Measurements from ENCODE around the gene BACH1. TPM values are rescaled to one million over a fixed set of nuclear protein-coding genes. Genes with fewer than 3 reads are reported as not detected.

Gene BACH1
- total RNA-seq, 1 donor from 2014 or later, result 93.1 TPM

DNA sequence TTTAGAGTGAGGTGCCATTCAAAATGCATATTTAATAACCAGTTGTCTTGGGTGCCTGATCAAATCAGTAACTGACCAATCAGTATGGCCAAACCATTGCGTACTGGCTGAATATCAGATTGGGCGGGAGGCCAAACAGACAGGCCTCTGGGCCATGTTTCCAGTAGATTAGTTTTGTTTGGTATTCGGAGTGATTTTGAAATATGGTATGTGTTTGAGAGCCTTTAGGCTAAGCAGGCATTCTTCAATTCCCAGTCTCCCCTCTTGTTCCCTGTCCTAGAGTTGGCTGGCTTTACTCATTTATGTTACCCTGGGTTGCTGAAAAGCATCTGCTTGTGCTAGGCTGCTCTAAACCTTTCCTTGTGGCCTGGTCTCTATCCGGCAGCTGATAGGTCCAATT, 80.1 kb downstream of the BACH1 start:
- Histone ChIP-seq H3K9ac (ENCODE audit: low read length) (no peak overlapping the region), H3K27ac (ENCODE audit: low read depth, low read length) (no peak overlapping the region), H3K4me3 (ENCODE audit: insufficient read depth, low read depth, low read length) (no peak overlapping the region), H3K4me2 (ENCODE audit: low read length) (no peak overlapping the region), H3K27me3 (ENCODE audit: insufficient read depth, low read length) (no peaks in the 10 kb centered on the region), H3K4me1 (ENCODE audit: insufficient read depth, low read length) (peaks cover 13% of the 10 kb centered on the region), H3K36me3 (ENCODE audit: insufficient read depth, low read length) (peaks cover 3% of the 10 kb centered on the region), H2AFZ (ENCODE audit: low read depth, low read length) (no peak overlapping the region), H4K20me1 (ENCODE audit: insufficient read depth, low read length) (no peaks in the 10 kb centered on the region), H3K79me2 (ENCODE audit: insufficient read depth, low read length) (no peaks in the 10 kb centered on the region), H3K9me3 (ENCODE audit: insufficient read depth, low read depth, low read length) (no peaks in the 10 kb centered on the region)
- H3K27ac Mint-ChIP-seq (ENCODE audit: unreplicated experiment), result no peak overlapping the region
- H3K27me3 Mint-ChIP-seq (ENCODE audit: low read depth, unreplicated experiment), result no peaks in the 10 kb centered on the region
- DNase-seq (ENCODE audit: low read depth) (peak; percentile 34), FAIRE-seq (no peak)
- no peaks in the 10 kb centered on the region for H3K9me3 Mint-ChIP-seq (ENCODE audit: unreplicated experiment)
- peaks cover 18% of the 10 kb centered on the region for H3K4me1 Mint-ChIP-seq (ENCODE audit: low read depth, unreplicated experiment)
- H3K4me3 Mint-ChIP-seq (ENCODE audit: unreplicated experiment), result no peak overlapping the region
- peaks cover 12% of the 10 kb centered on the region for H3K36me3 Mint-ChIP-seq (ENCODE audit: low read depth, unreplicated experiment)
- no peak for TF ChIP-seq CTCF (IDR thresholded peaks at IDR 0.05; ENCODE audit: insufficient read depth, low read depth, low read length)
- no peak for TF ChIP-seq EZH2 (IDR thresholded peaks at IDR 0.05; ENCODE audit: insufficient read depth, low read length)

GRCh38 chr21:29379517-29380054, 80.9 kb downstream of the BACH1 start:
- Histone ChIP-seq H3K4me1 (ENCODE audit: insufficient read depth, low read length) (peaks cover 13% of the 10 kb centered on the region), H3K36me3 (ENCODE audit: insufficient read depth, low read length) (peaks cover 5% of the 10 kb centered on the region), H3K9me3 (ENCODE audit: insufficient read depth, low read depth, low read length) (no peaks in the 10 kb centered on the region), H3K27ac (ENCODE audit: low read depth, low read length) (no peak overlapping the region), H3K4me3 (ENCODE audit: insufficient read depth, low read depth, low read length) (no peak overlapping the region), H3K79me2 (ENCODE audit: insufficient read depth, low read length) (no peaks in the 10 kb centered on the region), H3K27me3 (ENCODE audit: insufficient read depth, low read length) (no peaks in the 10 kb centered on the region), H4K20me1 (ENCODE audit: insufficient read depth, low read length) (no peaks in the 10 kb centered on the region), H2AFZ (ENCODE audit: low read depth, low read length) (no peak overlapping the region), H3K4me2 (ENCODE audit: low read length) (no peak overlapping the region), H3K9ac (ENCODE audit: low read length) (no peak overlapping the region)
- no peak for DNase-seq (ENCODE audit: low read depth)
- no peak for FAIRE-seq
- Mint-ChIP-seq H3K4me1 (ENCODE audit: low read depth, unreplicated experiment) (peaks cover 18% of the 10 kb centered on the region), H3K4me3 (ENCODE audit: unreplicated experiment) (no peak overlapping the region), H3K27ac (ENCODE audit: unreplicated experiment) (no peak overlapping the region), H3K27me3 (ENCODE audit: low read depth, unreplicated experiment) (no peaks in the 10 kb centered on the region), H3K9me3 (ENCODE audit: unreplicated experiment) (no peaks in the 10 kb centered on the region), H3K36me3 (ENCODE audit: low read depth, unreplicated experiment) (peaks cover 7% of the 10 kb centered on the region)
- TF ChIP-seq CTCF (IDR thresholded peaks at IDR 0.05; ENCODE audit: insufficient read depth, low read depth, low read length) (no peak), EZH2 (IDR thresholded peaks at IDR 0.05; ENCODE audit: insufficient read depth, low read length) (no peak)

DNA sequence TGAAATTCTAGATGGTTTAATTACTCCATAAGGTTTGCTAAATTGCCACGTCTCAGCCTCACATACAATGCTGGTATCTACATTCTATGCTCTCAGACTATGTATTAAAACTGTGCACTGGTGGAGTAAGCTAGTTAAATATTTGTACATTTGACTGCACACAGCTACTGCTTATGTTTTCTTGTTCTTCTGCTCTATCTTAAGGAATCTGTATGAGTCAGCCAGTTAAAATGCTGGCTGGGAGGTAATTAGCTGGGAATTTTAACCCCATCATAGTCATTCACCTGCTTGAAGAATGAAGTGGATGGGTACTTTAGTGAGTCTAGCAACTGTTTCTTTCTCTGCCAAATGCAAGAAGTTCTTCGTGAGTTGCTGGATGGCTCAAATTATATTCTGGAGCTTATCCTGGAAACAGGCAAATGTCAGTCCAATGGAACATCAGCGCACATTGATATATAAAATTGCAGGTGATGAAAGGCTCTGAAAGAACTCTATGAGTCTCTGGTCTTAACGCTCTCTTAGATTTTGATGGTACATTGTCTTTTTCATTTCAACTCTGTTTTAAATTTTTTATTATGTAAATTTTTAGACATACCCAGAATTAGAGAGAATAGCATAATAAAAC, 83.4 kb downstream of the BACH1 start:
- no peaks in the 10 kb centered on the region for H3K79me2 ChIP-seq (ENCODE audit: insufficient read depth, low read length)
- no peak for FAIRE-seq
- peak overlapping the region; percentile 40 for H3K9ac ChIP-seq (ENCODE audit: low read length)
- DNase-seq (ENCODE audit: low read depth), result peak; percentile 83
- no peak overlapping the region for H2AFZ ChIP-seq (ENCODE audit: low read depth, low read length)
- H3K4me3 ChIP-seq (ENCODE audit: insufficient read depth, low read depth, low read length), result no peak overlapping the region
- H3K27me3 Mint-ChIP-seq (ENCODE audit: low read depth, unreplicated experiment), result no peaks in the 10 kb centered on the region
- H3K4me3 Mint-ChIP-seq (ENCODE audit: unreplicated experiment), result no peak overlapping the region
- no peaks in the 10 kb centered on the region for H3K9me3 ChIP-seq (ENCODE audit: insufficient read depth, low read depth, low read length)
- no peaks in the 10 kb centered on the region for H4K20me1 ChIP-seq (ENCODE audit: insufficient read depth, low read length)
- TF ChIP-seq EZH2 (IDR thresholded peaks at IDR 0.05; ENCODE audit: insufficient read depth, low read length) (no peak), CTCF (IDR thresholded peaks at IDR 0.05; ENCODE audit: insufficient read depth, low read depth, low read length) (no peak)
- peaks cover 13% of the 10 kb centered on the region for H3K4me1 ChIP-seq (ENCODE audit: insufficient read depth, low read length)
- no peaks in the 10 kb centered on the region for H3K9me3 Mint-ChIP-seq (ENCODE audit: unreplicated experiment)
- H3K27me3 ChIP-seq (ENCODE audit: insufficient read depth, low read length), result no peaks in the 10 kb centered on the region
- H3K27ac Mint-ChIP-seq (ENCODE audit: unreplicated experiment), result peak overlapping the region; percentile 28
- H3K4me2 ChIP-seq (ENCODE audit: low read length), result peak overlapping the region; percentile 51
- peak overlapping the region; percentile 35 for H3K27ac ChIP-seq (ENCODE audit: low read depth, low read length)
- peaks cover 5% of the 10 kb centered on the region for H3K36me3 ChIP-seq (ENCODE audit: insufficient read depth, low read length)
- peaks cover 18% of the 10 kb centered on the region for H3K4me1 Mint-ChIP-seq (ENCODE audit: low read depth, unreplicated experiment)
- peaks cover 4% of the 10 kb centered on the region for H3K36me3 Mint-ChIP-seq (ENCODE audit: low read depth, unreplicated experiment)

All from astrocyte (in vitro differentiated cells and primary cell).